ENCODE measurements around the gene MEDAG.

The MEDAG gene

GRCh38 chr13:30927595-30927994 lies 21.5 kb downstream of the MEDAG start:
- DNase-seq (ENCODE audit: insufficient read length, low spot score) (no peak), FAIRE-seq (no peak)
- TF ChIP-seq POU2F2 (IDR thresholded peaks at IDR 0.05; ENCODE audit: low read depth, low read length): no peak
- no peak for TF ChIP-seq PAX5 (IDR thresholded peaks at IDR 0.05; ENCODE audit: insufficient read depth, low read length, severe bottlenecking)
- TF ChIP-seq POLR2A (IDR thresholded peaks at IDR 0.05; ENCODE audit: low read depth, low read length): no peak
- no peak for TF ChIP-seq POLR2AphosphoS5 (IDR thresholded peaks at IDR 0.05; ENCODE audit: low read depth, low read length)
- no peak for TF ChIP-seq TAF1 (IDR thresholded peaks at IDR 0.05; ENCODE audit: low read depth, low read length)
- TF ChIP-seq SPI1 (IDR thresholded peaks at IDR 0.05; ENCODE audit: low read depth, low read length): no peak

GRCh38 chr13:30928978-30929377 lies 22.9 kb downstream of the MEDAG start:
- no peak for TF ChIP-seq POLR2A (IDR thresholded peaks at IDR 0.05; ENCODE audit: low read depth, low read length)
- TF ChIP-seq SPI1 (IDR thresholded peaks at IDR 0.05; ENCODE audit: low read depth, low read length): no peak
- no peak for TF ChIP-seq PAX5 (IDR thresholded peaks at IDR 0.05; ENCODE audit: insufficient read depth, low read length, severe bottlenecking)
- no peak for TF ChIP-seq TAF1 (IDR thresholded peaks at IDR 0.05; ENCODE audit: low read depth, low read length)
- TF ChIP-seq POU2F2 (IDR thresholded peaks at IDR 0.05; ENCODE audit: low read depth, low read length): no peak
- TF ChIP-seq POLR2AphosphoS5 (IDR thresholded peaks at IDR 0.05; ENCODE audit: low read depth, low read length): no peak
- FAIRE-seq (no peak), DNase-seq (ENCODE audit: insufficient read length, low spot score) (no peak)

GRCh38 chr13:30932481-30933353 lies 26.6 kb downstream of the MEDAG start, which contains the start of gene TEX26:
Gene TEX26 (plus strand): TSS chr13:30932656. CDS start chr13:30932716, 60 bp downstream.
- no peak for FAIRE-seq
- DNase-seq (ENCODE audit: insufficient read length, low spot score): no peak
- no peak for TF ChIP-seq PAX5 (IDR thresholded peaks at IDR 0.05; ENCODE audit: insufficient read depth, low read length, severe bottlenecking)
- no peak for TF ChIP-seq POLR2A (IDR thresholded peaks at IDR 0.05; ENCODE audit: low read depth, low read length)
- no peak for TF ChIP-seq TAF1 (IDR thresholded peaks at IDR 0.05; ENCODE audit: low read depth, low read length)
- no peak for TF ChIP-seq SPI1 (IDR thresholded peaks at IDR 0.05; ENCODE audit: low read depth, low read length)
- TF ChIP-seq POLR2AphosphoS5 (IDR thresholded peaks at IDR 0.05; ENCODE audit: low read depth, low read length): no peak
- no peak for TF ChIP-seq POU2F2 (IDR thresholded peaks at IDR 0.05; ENCODE audit: low read depth, low read length)

- no peak for DNase-seq (ENCODE audit: insufficient read length, low spot score)
- FAIRE-seq: no peak
- TF ChIP-seq TAF1 (IDR thresholded peaks at IDR 0.05; ENCODE audit: low read depth, low read length) (no peak), PAX5 (IDR thresholded peaks at IDR 0.05; ENCODE audit: insufficient read depth, low read length, severe bottlenecking) (no peak), POU2F2 (IDR thresholded peaks at IDR 0.05; ENCODE audit: low read depth, low read length) (no peak), SPI1 (IDR thresholded peaks at IDR 0.05; ENCODE audit: low read depth, low read length) (no peak), POLR2AphosphoS5 (IDR thresholded peaks at IDR 0.05; ENCODE audit: low read depth, low read length) (no peak), POLR2A (IDR thresholded peaks at IDR 0.05; ENCODE audit: low read depth, low read length) (no peak)
Observed at GRCh38 chr13:30933354-30933670, 27.2 kb downstream of the MEDAG start.

- no peak for FAIRE-seq
- TF ChIP-seq POU2F2 (IDR thresholded peaks at IDR 0.05; ENCODE audit: low read depth, low read length) (no peak), TAF1 (IDR thresholded peaks at IDR 0.05; ENCODE audit: low read depth, low read length) (no peak), POLR2A (IDR thresholded peaks at IDR 0.05; ENCODE audit: low read depth, low read length) (no peak), POLR2AphosphoS5 (IDR thresholded peaks at IDR 0.05; ENCODE audit: low read depth, low read length) (no peak), SPI1 (IDR thresholded peaks at IDR 0.05; ENCODE audit: low read depth, low read length) (no peak), PAX5 (IDR thresholded peaks at IDR 0.05; ENCODE audit: insufficient read depth, low read length, severe bottlenecking) (no peak)
- no peak for DNase-seq (ENCODE audit: insufficient read length, low spot score)
Observed at GRCh38 chr13:30934381-30934780, 28.3 kb downstream of the MEDAG start.

- FAIRE-seq (no peak), DNase-seq (ENCODE audit: insufficient read length, low spot score) (no peak)
- no peak for TF ChIP-seq POLR2A (IDR thresholded peaks at IDR 0.05; ENCODE audit: low read depth, low read length)
- TF ChIP-seq POU2F2 (IDR thresholded peaks at IDR 0.05; ENCODE audit: low read depth, low read length): no peak
Observed at GRCh38 chr13:30934803-30935202, 28.7 kb downstream of the MEDAG start.

GRCh38 chr13:30936971-30937370 lies 30.9 kb downstream of the MEDAG start:
- FAIRE-seq: no peak
- no peak for TF ChIP-seq POU2F2 (IDR thresholded peaks at IDR 0.05; ENCODE audit: low read depth, low read length)
- TF ChIP-seq TAF1 (IDR thresholded peaks at IDR 0.05; ENCODE audit: low read depth, low read length): no peak
- no peak for TF ChIP-seq POLR2A (IDR thresholded peaks at IDR 0.05; ENCODE audit: low read depth, low read length)
- no peak for TF ChIP-seq SPI1 (IDR thresholded peaks at IDR 0.05; ENCODE audit: low read depth, low read length)
- TF ChIP-seq POLR2AphosphoS5 (IDR thresholded peaks at IDR 0.05; ENCODE audit: low read depth, low read length): no peak
- TF ChIP-seq PAX5 (IDR thresholded peaks at IDR 0.05; ENCODE audit: insufficient read depth, low read length, severe bottlenecking): no peak
- DNase-seq (ENCODE audit: insufficient read length, low spot score): no peak

GRCh38 chr13:30943881-30944280 lies 37.8 kb downstream of the MEDAG start:
- no peak for TF ChIP-seq SPI1 (IDR thresholded peaks at IDR 0.05; ENCODE audit: low read depth, low read length)
- no peak for TF ChIP-seq PAX5 (IDR thresholded peaks at IDR 0.05; ENCODE audit: insufficient read depth, low read length, severe bottlenecking)
- TF ChIP-seq POLR2A (IDR thresholded peaks at IDR 0.05; ENCODE audit: low read depth, low read length): no peak
- no peak for TF ChIP-seq POLR2AphosphoS5 (IDR thresholded peaks at IDR 0.05; ENCODE audit: low read depth, low read length)
- TF ChIP-seq TAF1 (IDR thresholded peaks at IDR 0.05; ENCODE audit: low read depth, low read length): no peak
- no peak for TF ChIP-seq POU2F2 (IDR thresholded peaks at IDR 0.05; ENCODE audit: low read depth, low read length)
- FAIRE-seq (no peak), DNase-seq (ENCODE audit: insufficient read length, low spot score) (no peak)

GRCh38 chr13:30957258-30957943 lies 51.3 kb downstream of the MEDAG start:
- FAIRE-seq: no peak
- DNase-seq (ENCODE audit: insufficient read length, low spot score): no peak
- TF ChIP-seq SPI1 (IDR thresholded peaks at IDR 0.05; ENCODE audit: low read depth, low read length) (no peak), PAX5 (IDR thresholded peaks at IDR 0.05; ENCODE audit: insufficient read depth, low read length, severe bottlenecking) (no peak), POLR2A (IDR thresholded peaks at IDR 0.05; ENCODE audit: low read depth, low read length) (no peak), POU2F2 (IDR thresholded peaks at IDR 0.05; ENCODE audit: low read depth, low read length) (no peak), TAF1 (IDR thresholded peaks at IDR 0.05; ENCODE audit: low read depth, low read length) (no peak), POLR2AphosphoS5 (IDR thresholded peaks at IDR 0.05; ENCODE audit: low read depth, low read length) (no peak)
